SHP77 (cell line): ENCODE results near the gene CDS1.
"Not testable (repeated sequence)": the region's sequence is repeated elsewhere in the genome, so short reads cannot be mapped to it uniquely, and the experiment has no call there.

Source experiments
- DNase-seq, 2 experiments: peaks; one replicate each; lab custom pipeline; 2025; lab: John Stamatoyannopoulos, UW

The CDS1 gene

GRCh38 chr4:84673475-84674240, 90.7 kb downstream of the CDS1 start:
- DNase-seq = no peak

GRCh38 chr4:84677093-84677492, 94.2 kb downstream of the CDS1 start:
- DNase-seq = no peak

GRCh38 chr4:84677995-84678394, 95.1 kb downstream of the CDS1 start:
- DNase-seq = no peak

GRCh38 chr4:84678976-84679744, 96.2 kb downstream of the CDS1 start:
- DNase-seq = no peak

GRCh38 chr4:84680956-84681355, 98.0 kb downstream of the CDS1 start:
- DNase-seq = no peak

GRCh38 chr4:84681486-84682274, 98.8 kb downstream of the CDS1 start:
- DNase-seq = no peak

- DNase-seq = not testable (repeated sequence)
These were observed 99.7 kb downstream of the CDS1 start for GRCh38 chr4:84682661-84683060.

GRCh38 chr4:84683064-84683850, 100.3 kb downstream of the CDS1 start:
- DNase-seq = no peak

- DNase-seq = no peak
These were observed 101.4 kb downstream of the CDS1 start for GRCh38 chr4:84684361-84684760.

GRCh38 chr4:84685105-84685504, 102.2 kb downstream of the CDS1 start:
- DNase-seq = no peak

- DNase-seq = no peak
These were observed 105.7 kb downstream of the CDS1 start for GRCh38 chr4:84688605-84689004.

GRCh38 chr4:84689197-84689596, 106.3 kb downstream of the CDS1 start:
- no peak for DNase-seq

- DNase-seq = no peak
These were observed 107.6 kb downstream of the CDS1 start for GRCh38 chr4:84690481-84690880.

- no peak for DNase-seq
These were observed 108.3 kb downstream of the CDS1 start for GRCh38 chr4:84691170-84691691.

GRCh38 chr4:84691800-84692199, 108.9 kb downstream of the CDS1 start:
- DNase-seq = no peak

- no peak for DNase-seq
These were observed 114.2 kb downstream of the CDS1 start for GRCh38 chr4:84697159-84697558.

GRCh38 chr4:84697615-84698201, 114.8 kb downstream of the CDS1 start:
- no peak for DNase-seq

GRCh38 chr4:84699001-84699671, 116.2 kb downstream of the CDS1 start:
- DNase-seq = no peak
